Measurements from ENCODE around the gene RPS14. TPM values are rescaled to one million over a fixed set of nuclear protein-coding genes. Genes with fewer than 3 reads are reported as not detected.

Gene RPS14
- total and polyA plus RNA-seq, 7 donors, result 977 to 3,049 (median 1,443) TPM

- Histone ChIP-seq H3K27me3 (ENCODE audit: insufficient read depth in 3 of 3, low read length in 2 of 3) (no peaks in the 10 kb centered on the region), H3K27ac (no peak overlapping the region), H3K9me3 (no peaks in the 10 kb centered on the region), H3K4me1 (peaks cover 42% of the 10 kb centered on the region), H3K4me3 (no peak overlapping the region), H3K36me3 (ENCODE audit: insufficient read depth in 1 of 2, low read depth in 1 of 2) (peaks cover 28 to 56% of the 10 kb centered on the region in 2 donors)
- 59 to 75% (median 60%) methylated on average over 15 of the region's 15 CpGs for WGBS, 3 donors
- intact Hi-C loops (cut with DNase I), result no loop called here
- DNase-seq, result no peak
- TF ChIP-seq CTCF (IDR thresholded peaks at IDR 0.05), result no peak
- peak in 1 of 4 donors; percentile 25 for ATAC-seq
Observed at GRCh38 chr5:150443242-150444075, 6.1 kb downstream of the RPS14 start.

GRCh38 chr5:150442699-150443080 is 6.8 kb downstream of the RPS14 start:
- Histone ChIP-seq H3K4me1 (peaks cover 34% of the 10 kb centered on the region), H3K9me3 (no peaks in the 10 kb centered on the region), H3K27ac (peak overlapping the region; percentile 68), H3K27me3 (ENCODE audit: insufficient read depth in 3 of 3, low read length in 2 of 3) (no peaks in the 10 kb centered on the region), H3K4me3 (no peak overlapping the region), H3K36me3 (ENCODE audit: insufficient read depth in 1 of 2, low read depth in 1 of 2) (peaks cover 27 to 49% of the 10 kb centered on the region in 2 donors)
- intact Hi-C loops (cut with DNase I), result no loop called here
- DNase-seq, result no peak
- ATAC-seq, result peak in 1 of 4 donors; percentile 22
- no peak for TF ChIP-seq CTCF (IDR thresholded peaks at IDR 0.05)
- WGBS, 3 donors, result 69 to 91% (median 74%) methylated on average over 6 of the region's 6 CpGs

- H3K4me3 ChIP-seq, result no peak overlapping the region
- H3K27ac ChIP-seq, result peak overlapping the region; percentile 68
- ATAC-seq (peak; percentile 72 to 90 (median 85)), DNase-seq (no peak)
- WGBS, 3 donors, result 27 to 31% (median 30%) methylated on average over 18 of the region's 18 CpGs
- H3K36me3 ChIP-seq (ENCODE audit: insufficient read depth in 1 of 2, low read depth in 1 of 2), result peaks cover 21 to 42% of the 10 kb centered on the region in 2 donors
- H3K27me3 ChIP-seq (ENCODE audit: insufficient read depth in 3 of 3, low read length in 2 of 3), result no peaks in the 10 kb centered on the region
- peaks cover 30% of the 10 kb centered on the region for H3K4me1 ChIP-seq
- intact Hi-C loops (cut with DNase I), result no loop called here
- no peaks in the 10 kb centered on the region for H3K9me3 ChIP-seq
- no peak for TF ChIP-seq CTCF (IDR thresholded peaks at IDR 0.05)
Observed at GRCh38 chr5:150441813-150442698, 7.5 kb downstream of the RPS14 start.

- Histone ChIP-seq H3K9me3 (no peaks in the 10 kb centered on the region), H3K4me1 (peaks cover 30% of the 10 kb centered on the region), H3K36me3 (ENCODE audit: insufficient read depth in 1 of 2, low read depth in 1 of 2) (peaks cover 13 to 34% of the 10 kb centered on the region in 2 donors), H3K27me3 (ENCODE audit: insufficient read depth in 3 of 3, low read length in 2 of 3) (no peaks in the 10 kb centered on the region), H3K27ac (peak overlapping the region; percentile 68), H3K4me3 (no peak overlapping the region)
- WGBS, 3 donors, result 89 to 90% (median 90%) methylated on average over 12 of the region's 12 CpGs
- DNase-seq (no peak), ATAC-seq (peak in 2 of 4 donors; percentile 4 to 21)
- intact Hi-C loops (cut with DNase I), result no loop called here
- no peak for TF ChIP-seq CTCF (IDR thresholded peaks at IDR 0.05)
Observed at GRCh38 chr5:150440948-150441812, 8.4 kb downstream of the RPS14 start.
